VCaP (cell line): ENCODE data around the gene CABYR.

ENCODE experiments used
- H3K27ac ChIP-seq: fragments of 450-650 bp; 2 replicates; pipeline ENCODE4 v1.5.1; 2017
- TF ChIP-seq, protein P1 (sequence below): fragments of 450-650 bp; conservative IDR thresholded peaks from 2 replicates; pipeline ENCODE4 v1.5.1; 2017; ENCODE audit warnings: mild to moderate bottlenecking, moderate library complexity

Gene CABYR

DNA sequence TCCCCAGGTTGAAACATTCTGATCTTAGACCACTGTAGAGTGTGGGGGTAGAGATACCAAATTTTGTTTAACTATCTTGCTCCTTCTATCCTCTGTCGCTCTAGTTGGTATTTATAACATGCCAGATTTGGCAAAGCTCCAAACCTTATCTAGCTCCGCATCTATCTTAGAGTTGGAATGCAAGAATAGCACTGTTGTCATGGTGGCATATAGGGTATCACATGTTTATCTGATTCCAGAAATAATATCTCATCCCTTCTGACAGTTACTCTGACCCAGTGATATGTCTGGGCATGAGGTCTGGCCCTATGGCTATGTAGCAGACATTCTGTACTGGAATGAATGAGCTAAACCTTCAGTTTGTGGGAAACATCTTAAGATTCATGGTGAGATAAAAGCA lies 51.7 kb downstream of the CABYR start:
- TF ChIP-seq, protein P1, sequence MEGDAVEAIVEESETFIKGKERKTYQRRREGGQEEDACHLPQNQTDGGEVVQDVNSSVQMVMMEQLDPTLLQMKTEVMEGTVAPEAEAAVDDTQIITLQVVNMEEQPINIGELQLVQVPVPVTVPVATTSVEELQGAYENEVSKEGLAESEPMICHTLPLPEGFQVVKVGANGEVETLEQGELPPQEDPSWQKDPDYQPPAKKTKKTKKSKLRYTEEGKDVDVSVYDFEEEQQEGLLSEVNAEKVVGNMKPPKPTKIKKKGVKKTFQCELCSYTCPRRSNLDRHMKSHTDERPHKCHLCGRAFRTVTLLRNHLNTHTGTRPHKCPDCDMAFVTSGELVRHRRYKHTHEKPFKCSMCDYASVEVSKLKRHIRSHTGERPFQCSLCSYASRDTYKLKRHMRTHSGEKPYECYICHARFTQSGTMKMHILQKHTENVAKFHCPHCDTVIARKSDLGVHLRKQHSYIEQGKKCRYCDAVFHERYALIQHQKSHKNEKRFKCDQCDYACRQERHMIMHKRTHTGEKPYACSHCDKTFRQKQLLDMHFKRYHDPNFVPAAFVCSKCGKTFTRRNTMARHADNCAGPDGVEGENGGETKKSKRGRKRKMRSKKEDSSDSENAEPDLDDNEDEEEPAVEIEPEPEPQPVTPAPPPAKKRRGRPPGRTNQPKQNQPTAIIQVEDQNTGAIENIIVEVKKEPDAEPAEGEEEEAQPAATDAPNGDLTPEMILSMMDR, result no peak
- no peak overlapping the region for H3K27ac ChIP-seq

DNA sequence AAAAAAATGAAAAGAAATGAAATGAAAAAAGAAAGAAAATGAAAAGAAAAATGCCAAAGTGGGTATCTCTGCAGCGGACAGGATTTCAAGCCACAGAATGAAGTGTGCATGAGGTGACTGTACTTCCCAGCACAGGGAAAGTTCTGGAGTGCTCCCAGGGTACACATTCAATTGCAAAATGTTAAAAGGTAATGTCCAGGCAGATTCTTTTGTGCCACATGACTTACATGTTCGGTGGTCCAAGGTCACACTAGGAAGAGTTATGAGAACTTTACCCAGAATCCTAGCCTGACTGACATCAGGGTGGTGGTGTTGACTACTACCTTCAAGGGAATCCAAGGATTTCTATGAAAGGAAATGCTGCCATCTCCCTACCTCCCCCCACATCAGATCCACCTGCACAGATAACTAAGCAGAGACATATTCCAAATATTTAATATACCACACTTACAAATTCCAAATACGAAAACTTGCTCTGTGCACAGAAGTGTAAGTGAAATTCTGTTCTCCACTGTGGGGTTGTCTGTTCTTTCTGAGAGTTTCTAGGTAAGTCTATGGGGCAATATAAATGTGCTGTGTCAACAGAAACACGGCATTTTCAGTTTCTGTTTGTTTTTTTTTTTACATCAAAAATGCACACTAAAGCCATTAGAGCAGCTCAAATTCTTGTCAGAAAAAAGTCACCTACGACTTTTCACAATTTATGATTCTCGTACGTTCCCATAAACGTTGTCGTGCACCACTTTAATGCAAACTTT lies 56.6 kb downstream of the CABYR start:
- no peak overlapping the region for H3K27ac ChIP-seq
- TF ChIP-seq, protein P1, result no peak

DNA sequence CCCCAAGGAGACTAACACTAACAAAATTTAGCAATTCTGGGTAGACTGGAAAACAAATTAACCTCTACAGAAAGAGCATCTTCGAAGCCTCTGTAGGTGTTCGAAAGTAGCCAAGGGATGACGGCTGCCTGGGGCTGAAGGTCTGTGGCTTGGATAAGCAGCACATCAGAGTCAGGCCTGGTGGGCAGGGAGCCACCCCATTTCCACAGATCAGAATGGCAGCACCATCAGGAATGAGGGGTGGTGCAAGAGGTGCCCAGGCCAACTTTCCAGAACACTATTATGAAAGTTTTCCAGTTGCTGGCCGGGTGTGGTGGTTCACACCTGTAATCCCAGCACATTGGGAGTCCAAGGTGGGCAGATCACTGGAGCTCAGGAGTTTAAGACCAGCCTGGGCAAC lies 57.9 kb downstream of the CABYR start:
- TF ChIP-seq, protein P1, result no peak
- H3K27ac ChIP-seq, result no peak overlapping the region

DNA sequence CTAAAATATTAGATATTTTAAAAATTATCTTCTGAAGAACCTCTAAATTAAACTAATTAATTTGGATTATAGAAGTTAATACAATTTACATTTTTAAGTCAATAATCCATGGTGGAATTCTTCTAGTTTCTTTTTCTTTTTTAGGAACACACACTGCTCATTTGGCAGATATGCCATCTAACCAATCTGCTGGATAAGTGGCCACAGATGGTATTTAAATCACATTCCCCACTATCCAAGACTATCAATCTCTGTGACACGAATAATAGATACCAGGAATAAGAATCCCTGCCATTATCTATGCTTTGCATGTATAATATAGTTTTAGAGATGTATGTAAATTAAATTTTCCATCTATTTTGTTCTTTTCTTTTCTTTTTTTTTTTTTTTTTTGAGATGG lies 58.5 kb downstream of the CABYR start:
- H3K27ac ChIP-seq, result no peak overlapping the region
- TF ChIP-seq, protein P1, result no peak

DNA sequence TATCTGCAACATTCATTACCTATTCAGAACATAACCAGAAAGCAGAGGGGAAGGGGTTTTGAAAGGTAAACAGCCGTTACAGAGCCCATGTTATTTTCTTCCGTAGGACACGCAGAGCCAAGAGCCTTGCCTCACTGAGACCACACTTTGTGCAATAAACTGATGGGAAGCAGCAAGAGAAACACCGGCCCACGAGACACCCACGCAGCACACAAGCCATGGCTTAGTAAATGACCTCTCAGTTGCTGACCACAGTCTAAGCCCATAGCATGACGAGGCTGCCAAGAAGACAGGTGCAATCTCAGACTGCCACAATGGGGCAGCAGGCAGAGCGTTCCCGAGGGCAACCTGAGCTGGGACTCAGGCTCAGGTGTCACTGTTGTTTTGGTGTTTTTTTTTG lies 59.6 kb downstream of the CABYR start:
- TF ChIP-seq, protein P1, result no peak

DNA sequence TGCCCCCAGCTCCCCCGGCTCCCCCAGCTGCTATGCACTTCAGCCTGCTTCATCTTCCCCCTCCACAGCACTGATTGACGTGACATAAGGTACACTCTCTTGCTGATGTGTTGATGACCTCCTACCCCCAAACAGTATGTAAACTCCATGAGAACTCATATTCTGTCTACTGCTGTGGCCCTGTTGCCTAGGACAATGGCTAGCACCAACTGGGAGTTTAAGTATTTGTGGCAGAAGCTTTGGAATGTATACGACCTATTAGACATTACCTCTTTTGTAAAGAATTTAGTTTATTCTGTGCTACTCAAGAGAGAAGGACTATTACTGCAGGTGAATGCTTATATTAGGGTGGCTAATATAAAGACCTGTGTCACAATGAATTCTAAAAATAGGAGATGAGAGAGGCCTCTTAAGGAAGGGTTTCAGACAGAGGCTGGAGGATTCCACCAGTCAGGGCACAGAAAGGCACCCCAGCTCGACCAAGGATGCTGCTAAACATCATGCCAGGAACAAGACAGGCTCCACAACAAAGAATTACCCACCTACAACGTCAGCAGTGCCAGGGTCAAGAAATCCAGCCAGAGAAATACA lies 60.6 kb downstream of the CABYR start:
- TF ChIP-seq, protein P1, result no peak
- no peak overlapping the region for H3K27ac ChIP-seq

More for the DNA sequence above, 59.6 kb downstream of the CABYR start:
- H3K27ac ChIP-seq, result no peak overlapping the region

DNA sequence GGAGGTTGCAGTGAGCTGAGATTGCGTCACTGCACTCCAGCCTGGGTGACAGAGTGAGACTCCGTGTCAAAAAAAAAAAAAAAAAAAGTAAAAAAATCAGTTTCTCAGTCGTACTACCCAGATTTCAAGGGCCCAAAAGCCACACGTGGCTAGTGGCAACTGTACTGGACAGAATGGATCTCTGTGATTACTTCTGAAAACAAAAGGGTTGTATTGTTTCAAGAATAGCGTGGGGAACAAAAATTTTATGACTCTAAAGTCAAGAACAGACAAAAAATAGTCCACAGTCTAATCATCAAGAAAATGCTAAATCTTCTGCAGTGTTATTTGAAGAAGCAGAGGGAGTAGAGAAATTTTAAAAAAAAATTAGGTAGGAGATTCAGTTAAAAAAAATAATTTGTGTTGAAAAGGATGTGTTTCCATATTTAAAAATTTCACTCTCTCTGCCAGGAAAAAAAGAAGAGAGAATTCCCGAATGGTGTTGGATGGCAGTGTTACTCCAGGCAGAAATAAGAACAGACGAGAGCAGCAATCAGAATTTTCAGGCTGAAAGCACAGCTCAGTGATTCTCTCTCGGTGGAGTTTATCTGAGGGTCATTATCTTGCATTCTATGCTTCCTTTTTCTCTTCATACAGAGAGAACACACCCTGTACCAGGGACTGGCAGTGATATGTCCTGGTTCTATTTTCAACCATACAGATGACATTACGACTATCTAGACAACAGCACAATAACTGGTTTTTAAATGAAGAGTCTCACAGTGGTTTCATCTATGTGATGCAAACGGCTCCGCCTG lies 61.8 kb downstream of the CABYR start:
- no peak overlapping the region for H3K27ac ChIP-seq
- TF ChIP-seq, protein P1, result no peak
